SK-N-SH (cell line): ENCODE results near the gene EPB41L1. TPM values are rescaled to one million over a fixed set of nuclear protein-coding genes. Genes with fewer than 3 reads are reported as not detected.

Experiments used
- CTCF ChIA-PET: fragments of 300-600, 350-600 bp; formaldehyde crosslinking; extraction: SDS; loops from one replicate; lab custom pipeline; 2021; lab: Yijun Ruan, JAX
- POLR2A ChIA-PET: fragments of 350-600 bp; sonication (Branson Sonifier 250); formaldehyde crosslinking; extraction: SDS; loops from one replicate; lab custom pipeline; 2020; ENCODE audit warnings: antibody characterized with exemption, inconsistent platforms; lab: Yijun Ruan, JAX
- DNase-seq: peaks from one replicate; pipeline ENCODE4 v3.0.0; 2012
- H2AFZ ChIP-seq: fragments of 200-600 bp; sonication (generic); 2 replicates; pipeline ENCODE4 v1.8.1; 2016; ENCODE audit warnings: antibody characterized with exemption, mild to moderate bottlenecking, low read depth
- H3F3A ChIP-seq: fragments of 200-600 bp; sonication (generic); replicated peaks from 2 replicates; pipeline ENCODE3; 2016; ENCODE audit warnings: antibody characterized with exemption, mild to moderate bottlenecking; ENCODE audit not compliant: insufficient read depth
- H3K27ac ChIP-seq, 2 experiments: fragments of 200-500 bp in 1 of 2; fragments of 200-600 bp in 1 of 2; sonication (Bioruptor generic) in 1 of 2; sonication (generic), shearing (Covaris generic) in 1 of 2; 2 replicates each; pipeline versions ENCODE4 v1.5.1 to v1.6.1; 2014 to 2016; ENCODE audit warnings: low read depth in 2 of 2, inconsistent platforms in 1 of 2, low read length in 1 of 2, mild to moderate bottlenecking in 1 of 2, mixed read lengths in 1 of 2
- H3K27me3 ChIP-seq: fragments of 200-600 bp; sonication (generic), shearing (Covaris generic); 2 replicates; pipeline ENCODE4 v1.6.1; 2016; ENCODE audit warnings: mixed run types; ENCODE audit not compliant: insufficient read depth
- H3K36me3 ChIP-seq, 2 experiments: fragments of 200-500 bp in 1 of 2; fragments of 200-600 bp in 1 of 2; sonication (Bioruptor generic) in 1 of 2; sonication (generic) in 1 of 2; replicated peaks in 1 of 2; 2 replicates each; pipeline versions ENCODE3 to v1.5.1; 2014 to 2016; ENCODE audit warnings: low read length in 1 of 2, mild to moderate bottlenecking in 1 of 2; ENCODE audit not compliant: insufficient read depth in 2 of 2, control insufficient read depth in 1 of 2
- H3K4me1 ChIP-seq, 2 experiments: fragments of 200-500 bp in 1 of 2; fragments of 200-600 bp in 1 of 2; sonication (Bioruptor generic) in 1 of 2; sonication (generic), shearing (Covaris generic) in 1 of 2; 2 replicates each; pipeline versions ENCODE4 v1.5.1 to v1.6.1; 2014 to 2016; ENCODE audit warnings: low read depth in 1 of 2, low read length in 1 of 2, mixed run types in 1 of 2; ENCODE audit not compliant: insufficient read depth in 2 of 2, control insufficient read depth in 1 of 2
- H3K4me2 ChIP-seq: fragments of 200-600 bp; sonication (generic), shearing (Covaris generic); 2 replicates; pipeline ENCODE4 v1.6.1; 2017; ENCODE audit warnings: mixed run types
- H3K4me3 ChIP-seq, 2 experiments: fragments of 200-500 bp in 1 of 2; fragments of 200-600 bp in 1 of 2; sonication (Bioruptor generic) in 1 of 2; sonication (generic), shearing (Covaris generic) in 1 of 2; 2 replicates each; pipeline versions ENCODE4 v1.5.1 to v1.8.1; 2014 to 2016; ENCODE audit warnings: low read depth in 2 of 2, inconsistent platforms in 1 of 2, low read length in 1 of 2, mild to moderate bottlenecking in 1 of 2, mixed read lengths in 1 of 2, moderate library complexity in 1 of 2
- H3K79me2 ChIP-seq: fragments of 200-600 bp; sonication (generic); 2 replicates; pipeline ENCODE4 v1.8.1; 2017; ENCODE audit warnings: mild to moderate bottlenecking; ENCODE audit not compliant: insufficient read depth
- H3K9ac ChIP-seq: fragments of 200-600 bp; sonication (generic); 2 replicates; pipeline ENCODE4 v1.6.1; 2017; ENCODE audit warnings: mixed run types
- H3K9me2 ChIP-seq: fragments of 200-600 bp; sonication (generic); 2 replicates; pipeline ENCODE4 v1.6.1; 2017; ENCODE audit warnings: mixed run types
- H3K9me3 ChIP-seq: fragments of 200-600 bp; sonication (generic); 2 replicates; pipeline ENCODE4 v1.6.1; 2017; ENCODE audit warnings: mixed run types, mild to moderate bottlenecking, moderate library complexity
- H4K20me1 ChIP-seq: fragments of 200-600 bp; sonication (generic); 2 replicates; pipeline ENCODE4 v1.6.1; 2017; ENCODE audit warnings: mild to moderate bottlenecking, mixed run types; ENCODE audit not compliant: insufficient read depth
- CHD2 ChIP-seq: fragments of 150-350 bp; IDR thresholded peaks from 2 replicates; pipeline ENCODE4 v1.6.1; 2018; ENCODE audit warnings: low read length; ENCODE audit not compliant: partially characterized antibody
- CTCF ChIP-seq: fragments of 200-600 bp; sonication (generic); IDR thresholded peaks from 2 replicates; pipeline ENCODE4 v1.6.1; 2017; ENCODE audit warnings: antibody characterized with exemption, mild to moderate bottlenecking, moderate library complexity
- ELF1 ChIP-seq: IDR thresholded peaks from 2 replicates; pipeline ENCODE4 v1.4.0; 2012
- FOSL2 ChIP-seq: IDR thresholded peaks from 2 replicates; pipeline ENCODE4 v1.4.0; 2012; ENCODE audit warnings: low read depth, mild to moderate bottlenecking, moderate library complexity, borderline replicate concordance
- FOXJ3 ChIP-seq: sonication (generic); formaldehyde crosslinking; IDR thresholded peaks from 2 replicates; pipeline ENCODE4 v1.5.1; 2020; ENCODE audit warnings: mild to moderate bottlenecking, missing genetic modification reagents
- FOXM1 ChIP-seq: IDR thresholded peaks from 2 replicates; pipeline ENCODE4 v1.4.0; 2012; ENCODE audit warnings: low read depth, mild to moderate bottlenecking
- JUND ChIP-seq: IDR thresholded peaks from 2 replicates; pipeline ENCODE4 v1.4.0; 2012
- MAX ChIP-seq: IDR thresholded peaks from 2 replicates; pipeline ENCODE4 v1.4.0; 2012; ENCODE audit warnings: low read depth
- MXI1 ChIP-seq: IDR thresholded peaks from 2 replicates; pipeline ENCODE4 v1.6.1; 2012; ENCODE audit warnings: mild to moderate bottlenecking, low read depth, low read length, improper control_type of control experiment
- NRF1 ChIP-seq: IDR thresholded peaks from 2 replicates; pipeline ENCODE4 v1.6.1; 2012; ENCODE audit warnings: low read depth, mild to moderate bottlenecking, low read length
- PBX3 ChIP-seq: IDR thresholded peaks from 2 replicates; pipeline ENCODE4; 2012
- POLR2AphosphoS5 ChIP-seq: IDR thresholded peaks from 2 replicates; pipeline ENCODE4 v1.6.1; 2012; ENCODE audit warnings: low read depth, low read length
- SIN3A ChIP-seq: IDR thresholded peaks from 2 replicates; pipeline ENCODE4 v1.6.1; 2012; ENCODE audit warnings: low read depth, mild to moderate bottlenecking, low read length, moderate library complexity, borderline replicate concordance
- SMC3 ChIP-seq: IDR thresholded peaks from 2 replicates; pipeline ENCODE4 v1.6.1; 2012; ENCODE audit warnings: low read depth, low read length, improper control_type of control experiment
- TAF1 ChIP-seq: IDR thresholded peaks from 2 replicates; pipeline ENCODE4 v1.6.1; 2012; ENCODE audit warnings: low read depth, mild to moderate bottlenecking, low read length, moderate library complexity, borderline replicate concordance
- USF2 ChIP-seq: fragments of 150-350 bp; IDR thresholded peaks from 2 replicates; pipeline ENCODE4 v1.6.1; 2017; ENCODE audit warnings: antibody characterized with exemption, low read length, low read depth, borderline replicate concordance
- YY1 ChIP-seq: IDR thresholded peaks from 2 replicates; pipeline ENCODE4 v1.4.0; 2012; ENCODE audit warnings: low read depth, mild to moderate bottlenecking
- ZBTB33 ChIP-seq: IDR thresholded peaks from 2 replicates; pipeline ENCODE4 v1.4.0; 2012; ENCODE audit warnings: low read depth, borderline replicate concordance
- WGBS: methylation state at CpG from one replicate; pipeline ENCODE4 v1.1.6; 2017; ENCODE audit warnings: low lambda C conversion rate; 5-methylcytosine and 5-hydroxymethylcytosine counted together
- polyA plus RNA-seq, 3 experiments: library from polyadenylated mRNA; depleted of rRNA; stranded (reverse); fragments of >200 nt; gene quantifications; 2 replicates each; pipeline ENCODE4 v1.2.3, GENCODE V29; 2012
- TF ChIP-seq, protein P1 (sequence below): IDR thresholded peaks from 2 replicates; pipeline ENCODE4 v1.4.0; 2012; ENCODE audit warnings: low read depth, borderline replicate concordance

EPB41L1 gene
- polyA plus RNA-seq, 1 of the 3 experiments (the other 2 are of a cell fraction) = 26.1 TPM

DNA sequence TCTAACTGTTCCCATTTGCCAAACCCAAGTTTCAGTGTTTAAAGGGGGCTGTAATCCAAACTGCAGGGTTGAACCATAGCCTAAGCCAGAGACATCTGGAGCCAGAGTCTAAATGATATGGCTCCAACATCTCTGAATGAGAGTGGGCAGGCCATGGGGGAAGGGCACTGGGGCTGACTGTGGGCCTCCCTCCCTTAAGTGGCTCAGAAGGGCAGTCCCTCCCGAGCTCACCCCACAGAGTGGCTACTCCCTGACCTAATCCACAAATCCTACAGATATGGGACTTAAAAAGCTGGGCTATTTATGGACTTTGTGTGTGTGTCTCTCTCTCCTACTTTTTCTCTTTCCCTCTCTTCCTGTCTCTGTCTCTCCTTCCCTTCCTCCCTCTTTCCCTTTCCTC, 45.9 kb downstream of the EPB41L1 start:
- Histone ChIP-seq H4K20me1 (no peaks in the 10 kb centered on the region), H3K4me1 (peaks cover 0 to 19% of the 10 kb centered on the region in 2 experiments; a peak in 2 of 4 replicates), H2AFZ (no peak overlapping the region), H3K36me3 (peaks cover 0 to 25% of the 10 kb centered on the region in 2 experiments), H3K9ac (no peak overlapping the region), H3K9me3 (no peaks in the 10 kb centered on the region), H3K27me3 (no peaks in the 10 kb centered on the region), H3K27ac (peak overlapping the region in 1 of 2 experiments; percentile 3; a peak in 1 of 4 replicates), H3K79me2 (no peaks in the 10 kb centered on the region), H3F3A (peaks cover 7% of the 10 kb centered on the region), H3K9me2 (no peaks in the 10 kb centered on the region), H3K4me2 (no peak overlapping the region), H3K4me3 (no peak overlapping the region)
- WGBS = 100% methylated on average over 1 of the region's 1 CpG
- ChIA-PET CTCF (interaction anchor here (0.6 to 16.0 kb wide), 32 partner anchors 10 to 717 kb away, joined by 3 to 219 read pairs (median 8); partner anchors contain the start of genes AAR2 and EPB41L1), POLR2A (no interaction called here)
- TF ChIP-seq ELF1 (no peak), FOXJ3 (CRISPR knock-in tag) (no peak), CHD2 (no peak), FOSL2 (no peak)
- DNase-seq = no peak

- CTCF ChIA-PET = interaction anchor here (1.0 to 16.0 kb wide), 9 partner anchors 11 to 244 kb away, joined by 4 to 219 read pairs (median 18); partner anchors contain the start of gene EPB41L1
- Histone ChIP-seq H3K79me2 (no peaks in the 10 kb centered on the region), H2AFZ (no peak overlapping the region), H3K27ac (no peak overlapping the region), H3K4me1 (peaks cover 0 to 19% of the 10 kb centered on the region in 2 experiments; a peak in 2 of 4 replicates), H3K4me3 (no peak overlapping the region), H3K4me2 (no peak overlapping the region), H3K9me2 (no peaks in the 10 kb centered on the region), H3K9me3 (no peaks in the 10 kb centered on the region), H4K20me1 (no peaks in the 10 kb centered on the region), H3K27me3 (no peaks in the 10 kb centered on the region), H3F3A (peaks cover 7% of the 10 kb centered on the region), H3K9ac (no peak overlapping the region), H3K36me3 (peaks cover 0 to 25% of the 10 kb centered on the region in 2 experiments)
- 82% methylated on average over 4 of the region's 4 CpGs for WGBS
- TF ChIP-seq SMC3 = no peak
- TF ChIP-seq USF2 = no peak
- TF ChIP-seq FOXM1 = no peak
- no peak for TF ChIP-seq NRF1
- TF ChIP-seq ZBTB33 = no peak
- no peak for TF ChIP-seq MAX
- TF ChIP-seq TAF1 = no peak
- TF ChIP-seq, protein P1, sequence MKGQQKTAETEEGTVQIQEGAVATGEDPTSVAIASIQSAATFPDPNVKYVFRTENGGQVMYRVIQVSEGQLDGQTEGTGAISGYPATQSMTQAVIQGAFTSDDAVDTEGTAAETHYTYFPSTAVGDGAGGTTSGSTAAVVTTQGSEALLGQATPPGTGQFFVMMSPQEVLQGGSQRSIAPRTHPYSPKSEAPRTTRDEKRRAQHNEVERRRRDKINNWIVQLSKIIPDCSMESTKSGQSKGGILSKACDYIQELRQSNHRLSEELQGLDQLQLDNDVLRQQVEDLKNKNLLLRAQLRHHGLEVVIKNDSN = no peak
- no peak for TF ChIP-seq CTCF
- TF ChIP-seq MXI1 = no peak
- no peak for TF ChIP-seq JUND
- TF ChIP-seq YY1 = no peak
- TF ChIP-seq PBX3 = no peak
- TF ChIP-seq SIN3A = no peak
- no peak for TF ChIP-seq POLR2AphosphoS5
- TF ChIP-seq ELF1 = no peak
- DNase-seq = no peak
- POLR2A ChIA-PET = no interaction called here
These were observed 46.7 kb downstream of the EPB41L1 start for GRCh38 chr20:36201198-36201597.
